WTC11 (cell line): ENCODE measurements around the gene EHD2. TPM values are rescaled to one million over a fixed set of nuclear protein-coding genes. Genes with fewer than 3 reads are reported as not detected.

Experiments
- ATAC-seq: fragments of 200-7000 bp; cut with Tn5 transposase; 2 replicates; pipeline ENCODE4 v1.10.0; 2021; ENCODE audit warnings: mild to moderate bottlenecking, moderate library complexity
- CTCF ChIA-PET: fragments of 300-600 bp; sonication (Branson Sonifier 250); formaldehyde crosslinking; loops from one replicate; lab custom pipeline; 2021; ENCODE audit warnings: antibody characterized with exemption; lab: Charles Lee
- POLR2A ChIA-PET: fragments of 350-600 bp; sonication (Branson Sonifier 250); formaldehyde crosslinking; loops from one replicate; lab custom pipeline; 2021; ENCODE audit warnings: antibody characterized with exemption; lab: Charles Lee
- DNase-seq: peaks from one replicate; pipeline ENCODE4 v3.0.0; 2021; ENCODE audit warnings: low spot score
- H3K27ac Mint-ChIP-seq: 2 replicates; pipeline ENCODE4 v1.8.0; 2021; ENCODE audit warnings: mixed read lengths
- H3K27me3 Mint-ChIP-seq: 2 replicates; pipeline ENCODE4 v1.8.0; 2021; ENCODE audit warnings: low read depth, mild to moderate bottlenecking, moderate library complexity, mixed read lengths
- H3K36me3 Mint-ChIP-seq: 2 replicates; pipeline ENCODE4 v1.8.0; 2021; ENCODE audit warnings: mixed read lengths
- H3K4me1 Mint-ChIP-seq: 2 replicates; pipeline ENCODE4 v1.8.0; 2022; ENCODE audit warnings: mixed read lengths
- H3K4me3 Mint-ChIP-seq: 2 replicates; pipeline ENCODE4 v1.8.0; 2021; ENCODE audit warnings: mild to moderate bottlenecking, moderate library complexity, mixed read lengths
- H3K9me3 Mint-ChIP-seq: 2 replicates; pipeline ENCODE4 v1.8.0; 2021; ENCODE audit warnings: mixed read lengths
- KAT7 ChIP-seq: sonication (generic); formaldehyde crosslinking; IDR thresholded peaks from 2 replicates; pipeline ENCODE4 v1.8.1; 2023; ENCODE audit warnings: missing genetic modification reagents, mild to moderate bottlenecking, borderline replicate concordance
- MYBL2 ChIP-seq: sonication (generic); formaldehyde crosslinking; IDR thresholded peaks from 2 replicates; pipeline ENCODE4 v1.8.1; 2023; ENCODE audit warnings: mild to moderate bottlenecking, moderate library complexity, missing genetic modification reagents
- NR1H2 ChIP-seq: sonication (generic); formaldehyde crosslinking; IDR thresholded peaks from 2 replicates; pipeline ENCODE4 v1.9.0; 2021; ENCODE audit warnings: mild to moderate bottlenecking, moderate library complexity, missing genetic modification reagents
- RORB ChIP-seq: fragments of 250-450 bp; sonication (Bioruptor Pico); IDR thresholded peaks from 2 replicates; pipeline ENCODE4 v1.9.0; 2021; ENCODE audit warnings: mild to moderate bottlenecking
- SP1 ChIP-seq: sonication (generic); formaldehyde crosslinking; conservative IDR thresholded peaks from 2 replicates; pipeline ENCODE4 v1.8.1; 2022; ENCODE audit warnings: missing genetic modification reagents
- TP53 ChIP-seq: sonication (generic); formaldehyde crosslinking; IDR thresholded peaks from 2 replicates; pipeline ENCODE4 v1.8.1; 2023; ENCODE audit warnings: mild to moderate bottlenecking, missing genetic modification reagents
- ZNF121 ChIP-seq: sonication (generic); formaldehyde crosslinking; IDR thresholded peaks from 2 replicates; pipeline ENCODE4 v1.8.0; 2023; ENCODE audit warnings: missing genetic modification reagents
- ZNF423 ChIP-seq: fragments of 250-450 bp; sonication (Bioruptor Pico); IDR thresholded peaks from 2 replicates; pipeline ENCODE4 v2.1.2; 2022; ENCODE audit warnings: mild to moderate bottlenecking, moderate library complexity
- ZNF532 ChIP-seq: fragments of 250-450 bp; sonication (Bioruptor Pico); IDR thresholded peaks from 2 replicates; pipeline ENCODE4 v1.9.0; 2021; ENCODE audit warnings: mild to moderate bottlenecking, borderline replicate concordance
- total RNA-seq: library from RNA; stranded (reverse); gene quantifications from 3 replicates; pipeline ENCODE4 v1.2.3, GENCODE V29; 2021
- TF ChIP-seq, protein P1 (sequence below): sonication (generic); formaldehyde crosslinking; IDR thresholded peaks from 2 replicates; pipeline ENCODE4 v1.8.0; 2022; ENCODE audit warnings: mild to moderate bottlenecking, missing genetic modification reagents
- TF ChIP-seq, protein P2 (sequence below): sonication (generic); formaldehyde crosslinking; IDR thresholded peaks from 2 replicates; pipeline ENCODE4 v1.8.1; 2023; ENCODE audit warnings: mild to moderate bottlenecking, moderate library complexity, missing genetic modification reagents

The EHD2 gene
- total RNA-seq, 1 experiment from 2014 or later, result 11.8 TPM

- Mint-ChIP-seq H3K9me3 (no peaks in the 10 kb centered on the region), H3K27ac (peak overlapping the region; percentile 90), H3K27me3 (no peaks in the 10 kb centered on the region; the same call in 1 of the 2 replicates), H3K4me1 (no peaks in the 10 kb centered on the region), H3K36me3 (peaks cover 26% of the 10 kb centered on the region), H3K4me3 (no peak overlapping the region)
- no peak for DNase-seq
- ChIA-PET CTCF (interaction anchor here (1.0 kb wide), 1 partner anchor 166 kb away, joined by 5 read pairs; no protein-coding TSS in a partner anchor), POLR2A (no interaction called here)
- no peak for ATAC-seq
- TF ChIP-seq, protein P1, sequence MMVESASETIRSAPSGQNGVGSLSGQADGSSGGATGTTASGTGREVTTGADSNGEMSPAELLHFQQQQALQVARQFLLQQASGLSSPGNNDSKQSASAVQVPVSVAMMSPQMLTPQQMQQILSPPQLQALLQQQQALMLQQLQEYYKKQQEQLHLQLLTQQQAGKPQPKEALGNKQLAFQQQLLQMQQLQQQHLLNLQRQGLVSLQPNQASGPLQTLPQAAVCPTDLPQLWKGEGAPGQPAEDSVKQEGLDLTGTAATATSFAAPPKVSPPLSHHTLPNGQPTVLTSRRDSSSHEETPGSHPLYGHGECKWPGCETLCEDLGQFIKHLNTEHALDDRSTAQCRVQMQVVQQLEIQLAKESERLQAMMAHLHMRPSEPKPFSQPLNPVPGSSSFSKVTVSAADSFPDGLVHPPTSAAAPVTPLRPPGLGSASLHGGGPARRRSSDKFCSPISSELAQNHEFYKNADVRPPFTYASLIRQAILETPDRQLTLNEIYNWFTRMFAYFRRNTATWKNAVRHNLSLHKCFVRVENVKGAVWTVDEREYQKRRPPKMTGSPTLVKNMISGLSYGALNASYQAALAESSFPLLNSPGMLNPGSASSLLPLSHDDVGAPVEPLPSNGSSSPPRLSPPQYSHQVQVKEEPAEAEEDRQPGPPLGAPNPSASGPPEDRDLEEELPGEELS (CRISPR knock-in tag), result no peak
- TF ChIP-seq RORB (CRISPR knock-in tag), result no peak
- TF ChIP-seq KAT7 (CRISPR knock-in tag), result no peak
- TF ChIP-seq SP1 (CRISPR knock-in tag), result no peak
- no peak for TF ChIP-seq NR1H2 (CRISPR knock-in tag)
Observed at GRCh38 chr19:47681388-47681787, 31.8 kb upstream of the EHD2 start.

DNA sequence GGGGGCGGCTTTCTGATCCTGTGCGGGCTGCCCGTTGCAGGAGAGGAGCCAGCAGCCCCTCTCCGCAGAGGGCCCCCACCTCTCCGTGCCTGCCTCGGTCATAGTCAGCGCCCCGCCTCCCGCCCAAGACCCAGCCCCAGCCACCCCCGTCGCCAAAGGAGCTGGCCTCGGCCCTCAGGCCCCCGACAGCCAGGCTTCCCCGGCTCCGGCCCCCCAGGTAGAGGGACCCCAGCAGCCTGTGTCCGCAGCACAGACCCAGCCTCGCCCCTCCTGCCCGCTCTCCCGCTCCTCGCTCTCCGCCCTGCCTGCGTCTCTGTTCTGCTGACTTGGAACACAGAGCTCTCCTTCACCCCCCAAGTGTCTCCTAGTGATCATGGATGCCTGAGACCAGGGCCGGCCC is 31.3 kb upstream of the EHD2 start:
- Mint-ChIP-seq H3K27me3 (no peaks in the 10 kb centered on the region; the same call in 1 of the 2 replicates), H3K27ac (no peak overlapping the region), H3K36me3 (peaks cover 21% of the 10 kb centered on the region), H3K4me3 (no peak overlapping the region), H3K9me3 (no peaks in the 10 kb centered on the region), H3K4me1 (no peaks in the 10 kb centered on the region)
- CTCF ChIA-PET, result interaction anchor here (1.0 kb wide), 1 partner anchor 166 kb away, joined by 5 read pairs; no protein-coding TSS in a partner anchor
- ATAC-seq (no peak), DNase-seq (no peak)
- TF ChIP-seq MYBL2 (CRISPR knock-in tag), result no peak
- POLR2A ChIA-PET, result no interaction called here

GRCh38 chr19:47682939-47683338 is 30.3 kb upstream of the EHD2 start:
- Mint-ChIP-seq H3K27ac (peak overlapping the region; percentile 69; the same call in 1 of the 2 replicates), H3K4me3 (no peak overlapping the region), H3K36me3 (peaks cover 15% of the 10 kb centered on the region), H3K27me3 (no peaks in the 10 kb centered on the region; the same call in 1 of the 2 replicates)
- CTCF ChIA-PET, result no interaction called here
- DNase-seq (no peak), ATAC-seq (no peak)
- TF ChIP-seq ZNF121 (CRISPR knock-in tag), result no peak
- TF ChIP-seq, all 79 proteins: peak for 0
- POLR2A ChIA-PET, result no interaction called here
- H3K4me1 Mint-ChIP-seq, result no peaks in the 10 kb centered on the region
- no peaks in the 10 kb centered on the region for H3K9me3 Mint-ChIP-seq

GRCh38 chr19:47686679-47687450 is 26.4 kb upstream of the EHD2 start:
- Mint-ChIP-seq H3K4me1 (no peaks in the 10 kb centered on the region), H3K36me3 (peaks cover 20% of the 10 kb centered on the region), H3K9me3 (peaks cover 7% of the 10 kb centered on the region), H3K27me3 (no peaks in the 10 kb centered on the region), H3K27ac (0 out of 2 replicates have a peak overlapping the region, but pooled peaks have one; percentile 7), H3K4me3 (no peak overlapping the region)
- CTCF ChIA-PET, result interaction anchor here (1.3 kb wide), 1 partner anchor 11 kb away, joined by 3 read pairs; no protein-coding TSS in a partner anchor
- ATAC-seq, result no peak
- TF ChIP-seq ZNF423 (CRISPR knock-in tag) (no peak), TP53 (no peak), ZNF532 (CRISPR knock-in tag) (no peak)
- TF ChIP-seq, protein P2, sequence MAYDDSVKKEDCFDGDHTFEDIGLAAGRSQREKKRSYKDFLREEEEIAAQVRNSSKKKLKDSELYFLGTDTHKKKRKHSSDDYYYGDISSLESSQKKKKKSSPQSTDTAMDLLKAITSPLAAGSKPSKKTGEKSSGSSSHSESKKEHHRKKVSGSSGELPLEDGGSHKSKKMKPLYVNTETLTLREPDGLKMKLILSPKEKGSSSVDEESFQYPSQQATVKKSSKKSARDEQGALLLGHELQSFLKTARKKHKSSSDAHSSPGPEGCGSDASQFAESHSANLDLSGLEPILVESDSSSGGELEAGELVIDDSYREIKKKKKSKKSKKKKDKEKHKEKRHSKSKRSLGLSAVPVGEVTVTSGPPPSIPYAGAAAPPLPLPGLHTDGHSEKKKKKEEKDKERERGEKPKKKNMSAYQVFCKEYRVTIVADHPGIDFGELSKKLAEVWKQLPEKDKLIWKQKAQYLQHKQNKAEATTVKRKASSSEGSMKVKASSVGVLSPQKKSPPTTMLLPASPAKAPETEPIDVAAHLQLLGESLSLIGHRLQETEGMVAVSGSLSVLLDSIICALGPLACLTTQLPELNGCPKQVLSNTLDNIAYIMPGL (CRISPR knock-in tag), result no peak
- no peak for DNase-seq
- POLR2A ChIA-PET, result no interaction called here
